Measurements from ENCODE around the gene LPP. TPM values are rescaled to one million over a fixed set of nuclear protein-coding genes. Genes with fewer than 3 reads are reported as not detected.

LPP gene
- total and polyA plus RNA-seq, 8 donors = 4.9 to 84.4 (median 45.9) TPM

DNA sequence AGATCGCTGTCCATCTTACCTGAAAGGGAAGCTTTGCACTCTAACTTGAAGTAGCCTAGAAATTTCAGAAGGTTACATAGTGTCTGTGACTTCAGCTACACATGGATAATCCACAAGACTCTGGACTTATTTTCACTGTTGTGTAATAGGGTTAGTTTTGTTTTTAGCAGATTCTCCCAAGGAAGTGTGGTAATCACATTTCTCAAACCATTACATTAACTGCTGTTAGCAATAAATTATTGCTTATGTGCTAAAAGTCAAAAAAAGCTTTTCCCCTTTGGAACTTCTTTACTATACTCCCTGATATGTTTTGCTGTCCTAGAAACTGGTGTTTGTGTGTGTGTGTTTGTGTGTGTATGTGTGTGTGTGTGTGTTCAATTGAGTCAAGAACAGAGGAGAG lies 666.0 kb downstream of the LPP start:
- 92 to 95% methylated on average over 1 of the region's 1 CpG for WGBS, 2 donors
- no peak overlapping the region for H3K27ac ChIP-seq
- intact Hi-C loops (cut with DNase I) = no loop called here

GRCh38 chr3:188822004-188822403 lies 668.0 kb downstream of the LPP start:
- intact Hi-C loops (cut with DNase I) = no loop called here
- Histone ChIP-seq H3K9me3 (no peaks in the 10 kb centered on the region), H3K4me1 (peaks cover 0 to 5% (median 0%) of the 10 kb centered on the region in 3 donors), H3K27me3 (no peaks in the 10 kb centered on the region), H3K4me3 (no peak overlapping the region), H3K36me3 (no peaks in the 10 kb centered on the region), H3K27ac (no peak overlapping the region)
- 93% methylated on average over 4 of the region's 4 CpGs for WGBS, 2 donors
- ATAC-seq = peak in 2 of 4 donors; percentile 56
- FAIRE-seq = no peak
- no peak for TF ChIP-seq CTCF (IDR thresholded peaks at IDR 0.05)
- no peak for DNase-seq

More for the DNA sequence above, 666.0 kb downstream of the LPP start:
- H3K9me3 ChIP-seq = no peaks in the 10 kb centered on the region
- ATAC-seq (peak in 3 of 4 donors; percentile 19 to 71 (median 66)), DNase-seq (no peak), FAIRE-seq (no peak)
- no peaks in the 10 kb centered on the region for H3K27me3 ChIP-seq
- no peak overlapping the region for H3K4me3 ChIP-seq
- TF ChIP-seq CTCF (IDR thresholded peaks at IDR 0.05) = no peak
- H3K36me3 ChIP-seq = no peaks in the 10 kb centered on the region
- peaks cover 0 to 5% (median 0%) of the 10 kb centered on the region in 3 donors for H3K4me1 ChIP-seq

- no peak for ATAC-seq
- Histone ChIP-seq H3K36me3 (no peaks in the 10 kb centered on the region), H3K9me3 (no peaks in the 10 kb centered on the region), H3K27ac (no peak overlapping the region), H3K4me3 (no peak overlapping the region), H3K4me1 (peaks cover 0 to 5% (median 0%) of the 10 kb centered on the region in 3 donors), H3K27me3 (no peaks in the 10 kb centered on the region)
- FAIRE-seq = no peak
- intact Hi-C loops (cut with DNase I) = no loop called here
- WGBS, 2 donors = 90 to 96% methylated on average over 2 of the region's 2 CpGs
- TF ChIP-seq CTCF (IDR thresholded peaks at IDR 0.05) = no peak
- DNase-seq = no peak
Measured at GRCh38 chr3:188822411-188822810, 668.5 kb downstream of the LPP start.

- FAIRE-seq = no peak
- no peaks in the 10 kb centered on the region for H3K9me3 ChIP-seq
- 92 to 95% methylated on average over 8 of the region's 8 CpGs for WGBS, 2 donors
- H3K4me3 ChIP-seq = no peak overlapping the region
- DNase-seq = no peak
- TF ChIP-seq CTCF (IDR thresholded peaks at IDR 0.05) = no peak
- no peak for ATAC-seq
- H3K27me3 ChIP-seq = no peaks in the 10 kb centered on the region
- peaks cover 0 to 5% (median 0%) of the 10 kb centered on the region in 3 donors for H3K4me1 ChIP-seq
- H3K36me3 ChIP-seq = no peaks in the 10 kb centered on the region
- H3K27ac ChIP-seq = no peak overlapping the region
- intact Hi-C loops (cut with DNase I) = no loop called here
Measured at GRCh38 chr3:188824566-188824965, 670.6 kb downstream of the LPP start.

DNA sequence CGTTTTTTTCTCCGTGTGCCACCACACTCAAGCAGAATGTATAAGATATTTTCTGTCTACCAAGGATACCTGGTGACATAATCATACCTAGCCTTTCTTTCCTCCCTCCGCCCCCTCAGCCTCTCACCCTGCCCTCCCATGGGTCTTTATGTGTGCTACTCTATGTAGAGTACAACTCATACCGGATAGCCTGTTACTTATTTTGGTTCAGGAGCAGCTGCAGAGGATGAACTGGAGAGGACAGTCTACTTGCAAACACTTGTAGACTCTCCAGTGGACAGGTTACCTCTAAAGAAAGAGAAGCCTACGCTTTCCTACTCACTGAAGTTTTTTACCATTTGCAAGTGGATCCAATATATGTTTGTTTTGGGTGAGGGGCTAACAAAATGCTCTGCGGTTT lies 671.9 kb downstream of the LPP start:
- H3K36me3 ChIP-seq = no peaks in the 10 kb centered on the region
- no peak overlapping the region for H3K27ac ChIP-seq
- DNase-seq (no peak), FAIRE-seq (no peak), ATAC-seq (no peak)
- no peaks in the 10 kb centered on the region for H3K27me3 ChIP-seq
- H3K4me3 ChIP-seq = no peak overlapping the region
- H3K4me1 ChIP-seq = no peaks in the 10 kb centered on the region
- intact Hi-C loops (cut with DNase I) = no loop called here
- H3K9me3 ChIP-seq = no peaks in the 10 kb centered on the region
- TF ChIP-seq CTCF (IDR thresholded peaks at IDR 0.05) = no peak
- 91 to 94% methylated on average over 6 of the region's 6 CpGs for WGBS, 2 donors
